CD14-positive monocyte (primary cell): ENCODE results near the gene CFAP53. TPM values are rescaled to one million over a fixed set of nuclear protein-coding genes. Genes with fewer than 3 reads are reported as not detected.
A peak's percentile ranks its signal among the peaks of the same experiment; 100 is the strongest.

Experiments
- DNase-seq, 3 donors: peaks; one replicate each; pipeline ENCODE4 v3.0.0-alpha.2; 2011 to 2022
- H2AFZ ChIP-seq: 2 replicates; pipeline ENCODE4 v1.6.0; 2012; ENCODE audit warnings: mild to moderate bottlenecking, low read depth, low read length, inconsistent platforms; ENCODE audit not compliant: insufficient read depth, poor library complexity, severe bottlenecking
- H3K27ac ChIP-seq, 2 donors: 1 replicate in 1 of 2; 2 replicates in 1 of 2; pipeline ENCODE4 v1.5.1; 2012 to 2013; ENCODE audit warnings: low read length in 2 of 2, control low read depth in 1 of 2, inconsistent platforms in 1 of 2, low read depth in 1 of 2, mild to moderate bottlenecking in 1 of 2
- H3K27me3 ChIP-seq, 2 donors: one replicate each; pipeline versions ENCODE4 v1.6.0 to v1.6.1; 2011 to 2013; ENCODE audit warnings: low read length in 2 of 2; ENCODE audit not compliant: control insufficient read depth in 2 of 2, insufficient read depth in 2 of 2
- H3K36me3 ChIP-seq, 2 donors: replicated peaks in 1 of 2; 1 replicate in 1 of 2; 2 replicates in 1 of 2; pipeline versions ENCODE4 v1.5.1 to v1.6.1; 2012 to 2013; ENCODE audit warnings: low read length in 2 of 2, control low read depth in 1 of 2, inconsistent platforms in 1 of 2, mild to moderate bottlenecking in 1 of 2; ENCODE audit not compliant: insufficient read depth in 2 of 2, control insufficient read depth in 1 of 2
- H3K4me1 ChIP-seq, 2 donors: 1 replicate in 1 of 2; 2 replicates in 1 of 2; pipeline versions ENCODE4 v1.5.1 to v1.6.1; 2012 to 2013; ENCODE audit warnings: low read length in 2 of 2, control low read depth in 1 of 2, inconsistent platforms in 1 of 2, mild to moderate bottlenecking in 1 of 2, moderate library complexity in 1 of 2; ENCODE audit not compliant: insufficient read depth in 2 of 2, control insufficient read depth in 1 of 2
- H3K4me2 ChIP-seq: replicated peaks from 2 replicates; pipeline ENCODE3; 2012; ENCODE audit warnings: low read length, moderate library complexity, mild to moderate bottlenecking; ENCODE audit not compliant: poor library complexity, severe bottlenecking; ENCODE audit errors: extremely low read depth
- H3K4me3 ChIP-seq, 3 experiments: fragments of 200-600 bp in 1 of 3; sonication (generic) in 1 of 3; replicated peaks in 1 of 3; 1 replicate in 2 of 3; 2 replicates in 1 of 3; pipeline ENCODE4 v1.5.1; 2011 to 2013; ENCODE audit warnings: low read length in 3 of 3, mild to moderate bottlenecking in 3 of 3, control low read depth in 2 of 3, low read depth in 2 of 3, inconsistent platforms in 1 of 3, moderate library complexity in 1 of 3
- H3K79me2 ChIP-seq: 2 replicates; pipeline ENCODE4 v1.6.0; 2012; ENCODE audit warnings: mild to moderate bottlenecking, control low read depth, inconsistent platforms, low read length, moderate library complexity; ENCODE audit not compliant: insufficient read depth
- H3K9ac ChIP-seq: 2 replicates; pipeline ENCODE4 v1.6.0; 2017; ENCODE audit warnings: low read length, mild to moderate bottlenecking; ENCODE audit not compliant: insufficient read depth, poor library complexity, severe bottlenecking
- H3K9me3 ChIP-seq, 2 donors: replicated peaks in 1 of 2; 1 replicate in 1 of 2; 2 replicates in 1 of 2; pipeline versions ENCODE4 v1.5.1 to v1.6.1; 2012 to 2013; ENCODE audit warnings: low read length in 2 of 2, control low read depth in 1 of 2; ENCODE audit not compliant: control insufficient read depth in 1 of 2, insufficient read depth in 1 of 2
- H4K20me1 ChIP-seq: 2 replicates; pipeline ENCODE4 v1.6.0; 2012; ENCODE audit warnings: mild to moderate bottlenecking, low read length, control low read depth, moderate library complexity; ENCODE audit not compliant: insufficient read depth
- H3K27ac Mint-ChIP-seq, 7 donors: one replicate each; pipeline ENCODE4 v1.8.0; 2020; ENCODE audit warnings: mild to moderate bottlenecking in 7 of 7, mixed read lengths in 7 of 7, moderate library complexity in 6 of 7, inconsistent platforms in 2 of 7
- H3K27me3 Mint-ChIP-seq, 3 donors: one replicate each; pipeline ENCODE4 v1.8.0; 2021 to 2022; ENCODE audit warnings: low read depth in 3 of 3, mild to moderate bottlenecking in 3 of 3, mixed read lengths in 3 of 3, moderate library complexity in 3 of 3, inconsistent platforms in 1 of 3
- H3K36me3 Mint-ChIP-seq, 2 donors: one replicate each; pipeline ENCODE4 v1.8.0; 2020; ENCODE audit warnings: mixed read lengths in 2 of 2, inconsistent platforms in 1 of 2, mild to moderate bottlenecking in 1 of 2
- H3K4me1 Mint-ChIP-seq: one replicate; pipeline ENCODE4 v1.8.0; 2020; ENCODE audit warnings: mild to moderate bottlenecking, mixed read lengths
- H3K4me3 Mint-ChIP-seq, 2 donors: one replicate each; pipeline ENCODE4 v1.8.0; 2020; ENCODE audit warnings: mild to moderate bottlenecking in 2 of 2, mixed read lengths in 2 of 2, moderate library complexity in 1 of 2
- H3K9me3 Mint-ChIP-seq, 7 donors: one replicate each; pipeline ENCODE4 v1.8.0; 2020 to 2022; ENCODE audit warnings: mixed read lengths in 7 of 7, mild to moderate bottlenecking in 6 of 7, moderate library complexity in 6 of 7, inconsistent platforms in 2 of 7
- WGBS: methylation state at CpG from one replicate; pipeline ENCODE4 v1.1.5; 2013; ENCODE audit warnings: missing lambda C conversion rate; ENCODE audit not compliant: insufficient coverage; 5-methylcytosine and 5-hydroxymethylcytosine counted together
- intact Hi-C, 2 donors: fragments of 100-400 bp; cut with micrococcal nuclease; formaldehyde crosslinking; loops; one replicate each; pipeline versions ENCODE4 v1.15.0 to v1.15.1; 2023
- polyA plus RNA-seq, 3 donors: library from polyadenylated mRNA; depleted of rRNA in 1 of 3; unstranded in 2 of 3; stranded (reverse) in 1 of 3; fragments of 300-500 nt in 2 of 3; fragments of >200 nt in 1 of 3; fragmentation: Illumina TruSeq in 2 of 3; gene quantifications; 1 replicate in 2 of 3; 2 replicates in 1 of 3; pipeline ENCODE4 v1.2.3, GENCODE V29; 2012 to 2021
- TF ChIP-seq, protein P1 (sequence below): fragments of 200-600 bp; IDR thresholded peaks from one replicate; pipeline ENCODE4 v1.8.0; 2022; ENCODE audit warnings: antibody characterized with exemption, mild to moderate bottlenecking

The CFAP53 gene
- polyA plus RNA-seq, 3 donors, result 0.08 to 0.14 TPM; not detected in 1

DNA sequence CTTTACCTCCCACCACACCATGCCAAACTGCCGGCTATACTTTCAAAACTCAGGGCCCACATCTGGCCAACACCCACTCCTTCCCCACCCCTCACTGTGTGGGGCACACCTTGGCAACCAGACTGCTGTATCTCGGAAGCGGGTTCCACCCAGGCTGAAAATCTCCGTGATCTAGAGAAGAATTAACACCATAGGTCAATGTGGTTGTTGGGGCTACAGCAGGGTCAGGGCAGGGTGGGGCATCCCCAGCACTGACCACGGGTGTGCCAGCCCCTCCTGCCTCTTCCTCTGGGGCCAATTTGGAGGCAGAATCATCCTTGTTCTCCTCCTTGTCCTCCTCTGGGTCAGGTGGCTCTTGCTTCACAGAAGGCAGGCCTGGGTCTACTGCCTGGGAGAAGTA lies 6.3 kb upstream of the CFAP53 start:
- H3K27me3 ChIP-seq, result no peaks in the 10 kb centered on the region
- no peaks in the 10 kb centered on the region for H4K20me1 ChIP-seq
- 96% methylated on average over 4 of the region's 5 CpGs for WGBS
- Mint-ChIP-seq H3K9me3 (peaks cover 0 to 2% (median 0%) of the 10 kb centered on the region in 7 donors), H3K4me3 (no peak overlapping the region), H3K27me3 (peaks cover 0 to 3% (median 1%) of the 10 kb centered on the region in 3 donors), H3K27ac (peak overlapping the region in 3 of 7 donors; percentile 6 to 68 (median 12)), H3K36me3 (peaks cover 74 to 80% of the 10 kb centered on the region in 2 donors), H3K4me1 (peaks cover 10% of the 10 kb centered on the region)
- no peak overlapping the region for H3K27ac ChIP-seq
- peaks cover 6 to 18% of the 10 kb centered on the region in 2 donors for H3K4me1 ChIP-seq
- H3K9me3 ChIP-seq, result no peaks in the 10 kb centered on the region
- peaks cover 1% of the 10 kb centered on the region for H3K79me2 ChIP-seq
- H2AFZ ChIP-seq, result no peak overlapping the region
- no peak overlapping the region for H3K9ac ChIP-seq
- intact Hi-C loops, result no loop called here
- H3K4me3 ChIP-seq, result no peak overlapping the region
- peaks cover 81 to 86% of the 10 kb centered on the region in 2 donors for H3K36me3 ChIP-seq
- no peak overlapping the region for H3K4me2 ChIP-seq
- no peak for DNase-seq
- TF ChIP-seq, protein P1, sequence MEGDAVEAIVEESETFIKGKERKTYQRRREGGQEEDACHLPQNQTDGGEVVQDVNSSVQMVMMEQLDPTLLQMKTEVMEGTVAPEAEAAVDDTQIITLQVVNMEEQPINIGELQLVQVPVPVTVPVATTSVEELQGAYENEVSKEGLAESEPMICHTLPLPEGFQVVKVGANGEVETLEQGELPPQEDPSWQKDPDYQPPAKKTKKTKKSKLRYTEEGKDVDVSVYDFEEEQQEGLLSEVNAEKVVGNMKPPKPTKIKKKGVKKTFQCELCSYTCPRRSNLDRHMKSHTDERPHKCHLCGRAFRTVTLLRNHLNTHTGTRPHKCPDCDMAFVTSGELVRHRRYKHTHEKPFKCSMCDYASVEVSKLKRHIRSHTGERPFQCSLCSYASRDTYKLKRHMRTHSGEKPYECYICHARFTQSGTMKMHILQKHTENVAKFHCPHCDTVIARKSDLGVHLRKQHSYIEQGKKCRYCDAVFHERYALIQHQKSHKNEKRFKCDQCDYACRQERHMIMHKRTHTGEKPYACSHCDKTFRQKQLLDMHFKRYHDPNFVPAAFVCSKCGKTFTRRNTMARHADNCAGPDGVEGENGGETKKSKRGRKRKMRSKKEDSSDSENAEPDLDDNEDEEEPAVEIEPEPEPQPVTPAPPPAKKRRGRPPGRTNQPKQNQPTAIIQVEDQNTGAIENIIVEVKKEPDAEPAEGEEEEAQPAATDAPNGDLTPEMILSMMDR, result no peak

- Histone ChIP-seq H3K27ac (peak overlapping the region in 1 of 2 donors; percentile 47), H3K36me3 (peaks cover 40 to 44% of the 10 kb centered on the region in 2 donors), H3K9ac (peak overlapping the region; percentile 56), H3K27me3 (no peaks in the 10 kb centered on the region), H2AFZ (peak overlapping the region; percentile 88), H3K4me3 (peak overlapping the region; percentile 45 to 84 (median 45)), H4K20me1 (no peaks in the 10 kb centered on the region), H3K79me2 (no peaks in the 10 kb centered on the region), H3K4me1 (peaks cover 18 to 34% of the 10 kb centered on the region in 2 donors), H3K9me3 (no peaks in the 10 kb centered on the region), H3K4me2 (peak overlapping the region; percentile 93)
- intact Hi-C loops, result loop anchor here in 1 of 2 donors (5.0 kb wide), 3 partner anchors 39 to 109 kb away; partner anchors contain the start of gene SKA1
- peak; percentile 74 to 85 (median 80) for DNase-seq
- Mint-ChIP-seq H3K4me1 (peaks cover 23% of the 10 kb centered on the region), H3K9me3 (no peaks in the 10 kb centered on the region), H3K36me3 (peaks cover 36 to 40% of the 10 kb centered on the region in 2 donors), H3K27ac (peak overlapping the region in 5 of 7 donors; percentile 46 to 85 (median 70)), H3K27me3 (peaks cover 1 to 8% (median 7%) of the 10 kb centered on the region in 3 donors), H3K4me3 (peak overlapping the region; percentile 84 to 93)
- WGBS, result 9% methylated on average over 56 of the region's 56 CpGs
- TF ChIP-seq, protein P1, result peak; percentile 83
Measured at GRCh38 chr18:50268022-50268747, 1.9 kb upstream of the CFAP53 start.
